Activated CD4-positive, CD25-positive, alpha-beta regulatory T cell treated with anti-CD3 and anti-CD28 coated beads, Interleukin-2, amount 50 U/mL, for 72 hours (primary cell): ENCODE measurements around the gene CYRIA.

Experiments used
- DNase-seq: peaks from one replicate; pipeline ENCODE4 v3.0.0; 2021

Gene CYRIA

DNA sequence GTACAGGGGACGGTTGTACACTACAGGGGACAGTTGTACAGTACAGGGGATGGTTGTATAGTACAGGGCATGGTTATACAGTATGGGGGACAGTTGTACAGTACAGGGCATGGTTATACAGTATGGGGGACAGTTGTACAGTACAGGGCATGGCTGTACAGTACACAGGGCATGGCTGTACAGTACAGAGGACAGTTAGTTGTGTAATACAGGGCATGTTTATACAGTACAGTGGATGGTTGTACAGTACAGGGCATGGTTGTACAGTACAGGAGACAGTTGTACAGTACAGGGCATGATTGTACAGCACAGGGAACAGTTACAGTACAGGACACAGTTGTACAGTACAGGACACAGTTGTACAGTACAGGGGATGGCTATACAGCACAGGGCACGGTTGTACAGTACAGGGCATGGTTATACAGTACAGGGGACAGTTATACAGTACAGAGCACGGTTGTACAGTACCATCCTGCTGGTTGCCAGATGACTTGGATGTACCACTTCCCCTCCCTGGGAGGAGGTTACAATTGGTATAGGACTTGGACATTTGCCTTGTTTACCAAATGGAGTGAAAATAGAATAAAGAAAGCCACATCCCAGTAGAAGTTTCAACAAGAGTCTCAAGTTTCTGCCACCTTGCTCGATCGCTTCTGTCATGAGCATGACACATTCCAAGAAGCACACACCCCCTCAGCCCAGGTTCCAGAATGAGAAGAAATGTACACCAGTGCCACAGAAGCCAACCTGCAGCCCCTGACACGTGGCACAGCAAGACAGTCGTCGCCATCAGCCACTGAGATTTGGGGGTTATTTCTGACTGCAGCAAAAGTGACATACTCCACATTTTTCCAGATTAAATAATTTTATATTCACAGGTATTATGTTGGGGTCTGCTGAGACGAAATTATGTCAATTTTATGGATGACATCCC is 16.0 kb downstream of the CYRIA start:
- no peak for DNase-seq

DNA sequence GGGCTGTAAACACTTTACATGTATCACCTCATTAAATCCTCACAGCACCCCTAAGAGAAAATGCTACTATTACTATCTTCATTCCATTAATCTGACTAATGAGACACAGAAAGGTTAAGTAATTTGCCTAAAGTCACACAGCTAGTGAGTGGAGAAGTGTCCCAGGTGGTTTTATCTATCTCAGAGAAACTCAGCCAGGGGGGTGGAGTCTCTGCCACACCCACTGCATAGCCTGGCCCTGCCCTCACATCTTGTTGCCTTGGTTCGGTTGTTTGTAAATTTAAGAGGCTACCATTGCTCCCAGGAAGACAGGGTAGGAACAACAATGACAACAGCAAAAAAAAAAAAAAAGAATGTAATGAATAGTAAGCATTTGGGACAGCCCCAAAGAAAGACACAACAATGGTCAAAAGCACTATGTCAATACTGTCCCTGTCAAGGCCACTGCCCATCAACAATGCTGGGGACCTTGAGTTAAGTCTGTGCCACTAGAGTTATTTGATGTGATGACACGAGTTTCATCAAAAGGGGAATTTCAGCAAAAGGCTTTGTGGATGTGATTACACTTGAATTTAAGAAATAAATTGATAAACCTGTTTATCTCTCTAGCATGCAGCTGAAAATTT is 17.5 kb downstream of the CYRIA start:
- DNase-seq: no peak

- no peak for DNase-seq
Observed at GRCh38 chr2:16645775-16646559, 19.7 kb downstream of the CYRIA start.

GRCh38 chr2:16645088-16645487 is 20.5 kb downstream of the CYRIA start:
- DNase-seq: no peak

- no peak for DNase-seq
Observed at GRCh38 chr2:16644221-16644925, 21.3 kb downstream of the CYRIA start.

- DNase-seq: no peak
Observed at GRCh38 chr2:16643099-16643498, 22.5 kb downstream of the CYRIA start.

GRCh38 chr2:16642088-16642487 is 23.5 kb downstream of the CYRIA start:
- DNase-seq: no peak

GRCh38 chr2:16641509-16641908 is 24.1 kb downstream of the CYRIA start:
- DNase-seq: no peak

DNA sequence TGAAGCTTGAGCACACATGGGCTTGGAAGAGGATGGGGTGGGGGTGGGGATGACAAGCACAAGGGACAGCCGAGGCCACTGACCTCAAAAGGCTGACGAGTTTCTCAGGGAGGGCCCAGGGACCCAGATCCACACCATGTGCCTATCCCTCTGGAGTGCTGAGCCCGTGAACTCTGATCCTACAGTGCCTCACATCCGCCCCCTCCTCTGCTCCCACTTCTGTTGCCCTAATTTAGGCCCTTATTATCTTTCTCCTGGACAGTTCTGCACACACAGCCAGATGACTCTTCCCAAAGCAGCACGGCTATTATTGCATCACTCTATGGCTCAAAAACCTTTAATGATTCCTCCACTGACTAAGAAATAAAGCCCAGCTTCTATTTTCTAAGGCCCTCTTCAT is 24.8 kb downstream of the CYRIA start:
- DNase-seq: no peak

GRCh38 chr2:16640001-16640700 is 25.5 kb downstream of the CYRIA start:
- no peak for DNase-seq

- no peak for DNase-seq
Observed at GRCh38 chr2:16639431-16639830, 26.2 kb downstream of the CYRIA start.

GRCh38 chr2:16638946-16639345 is 26.7 kb downstream of the CYRIA start:
- no peak for DNase-seq

GRCh38 chr2:16637304-16637703 is 28.3 kb downstream of the CYRIA start:
- no peak for DNase-seq

GRCh38 chr2:16635791-16636699 is 29.6 kb downstream of the CYRIA start:
- no peak for DNase-seq

- no peak for DNase-seq
Observed at GRCh38 chr2:16633621-16634430, 31.8 kb downstream of the CYRIA start.

DNA sequence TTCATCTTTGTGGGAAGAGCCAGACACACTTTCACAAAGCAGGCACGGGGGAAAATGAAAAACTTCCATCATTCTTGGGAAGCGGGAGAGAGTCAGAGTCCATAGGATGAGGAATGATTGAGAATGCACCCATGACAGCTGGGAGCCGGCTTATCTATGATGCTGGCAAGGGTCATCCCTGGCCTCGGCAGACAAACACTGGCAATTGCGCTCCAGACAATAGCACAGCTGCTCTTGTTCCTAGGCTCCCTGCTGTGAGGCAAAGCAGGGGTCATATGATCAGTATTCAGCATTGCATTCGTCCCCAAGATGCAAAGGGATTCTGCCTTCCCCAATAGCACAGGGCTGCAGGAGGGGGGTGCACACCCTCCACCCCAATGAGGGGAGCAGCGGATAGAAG is 33.0 kb downstream of the CYRIA start:
- DNase-seq: no peak

GRCh38 chr2:16630463-16630862 is 35.2 kb downstream of the CYRIA start:
- no peak for DNase-seq

- DNase-seq: no peak
Observed at GRCh38 chr2:16629770-16630169, 35.9 kb downstream of the CYRIA start.

DNA sequence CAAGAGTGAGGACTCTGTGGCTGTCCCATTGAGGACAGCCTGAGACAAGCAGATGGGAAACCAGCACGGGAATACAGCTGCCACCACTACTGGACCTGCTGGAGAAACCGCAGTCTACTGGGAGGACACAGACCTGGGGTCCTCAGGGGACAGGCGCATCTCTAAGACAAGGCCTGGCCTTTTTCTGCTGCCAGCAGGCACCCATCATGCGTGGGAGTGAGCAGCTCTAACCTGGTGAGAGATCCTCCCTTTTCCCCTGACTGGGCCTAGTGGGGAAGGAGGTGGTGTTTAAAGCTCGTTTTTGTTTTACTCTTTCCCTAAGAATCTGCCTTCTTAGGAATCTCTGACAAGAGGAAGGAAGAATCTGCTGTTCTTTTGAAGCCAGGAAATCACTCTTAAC is 36.6 kb downstream of the CYRIA start:
- DNase-seq: no peak

DNA sequence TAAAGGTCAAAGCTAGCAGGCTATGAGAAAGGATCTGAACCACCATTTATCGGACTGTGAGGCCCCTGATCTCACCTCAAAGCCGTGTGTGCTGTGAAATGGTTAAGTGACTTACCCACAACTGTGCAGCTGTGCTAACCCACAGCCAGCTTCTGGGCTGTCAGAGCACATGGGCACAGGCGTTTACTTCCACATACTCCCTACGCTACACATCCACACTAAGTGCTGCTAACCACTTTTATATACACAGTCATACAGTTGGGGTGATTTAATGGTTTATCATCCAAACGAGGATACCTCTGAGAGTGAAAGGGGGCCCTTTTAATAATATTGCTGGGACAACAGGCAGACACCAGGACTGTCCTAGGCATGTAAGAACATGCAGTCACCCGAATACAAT is 37.3 kb downstream of the CYRIA start:
- DNase-seq: no peak
